GM23248 (cell line): Measurements from ENCODE around the gene DOK3. TPM values are rescaled to one million over a fixed set of nuclear protein-coding genes. Genes with fewer than 3 reads are reported as not detected.

Experiments
- DNase-seq: peaks from one replicate; pipeline ENCODE4 v3.0.0-alpha.2; 2015
- H2AFZ ChIP-seq: fragments of 200-600 bp; sonication (generic); 2 replicates; pipeline ENCODE4 v1.6.1; 2016; ENCODE audit warnings: antibody characterized with exemption
- H3F3A ChIP-seq: fragments of 200-600 bp; sonication (generic); 2 replicates; pipeline ENCODE4 v1.6.1; 2016; ENCODE audit warnings: mild to moderate bottlenecking, antibody characterized with exemption, mixed run types; ENCODE audit not compliant: insufficient read depth
- H3K27ac ChIP-seq: fragments of 200-600 bp; sonication (generic); 2 replicates; pipeline ENCODE4 v1.5.1; 2016; ENCODE audit warnings: mild to moderate bottlenecking
- H3K27me3 ChIP-seq: fragments of 200-600 bp; sonication (generic); replicated peaks from 2 replicates; pipeline ENCODE4 v1.6.1; 2016; ENCODE audit warnings: mild to moderate bottlenecking; ENCODE audit not compliant: insufficient read depth
- H3K36me3 ChIP-seq: fragments of 200-600 bp; sonication (generic); 2 replicates; pipeline ENCODE4 v1.6.1; 2016; ENCODE audit warnings: low read depth, mild to moderate bottlenecking
- H3K4me1 ChIP-seq: fragments of 200-600 bp; sonication (generic); 2 replicates; pipeline ENCODE4 v1.6.1; 2016; ENCODE audit warnings: mild to moderate bottlenecking; ENCODE audit not compliant: insufficient read depth
- H3K4me2 ChIP-seq: fragments of 200-600 bp; sonication (generic); one replicate; pipeline ENCODE4 v1.6.1; 2016; ENCODE audit warnings: mild to moderate bottlenecking; ENCODE audit not compliant: unreplicated experiment
- H3K4me3 ChIP-seq: fragments of 200-600 bp; sonication (generic); 2 replicates; pipeline ENCODE4 v1.5.1; 2016; ENCODE audit warnings: mild to moderate bottlenecking
- H3K79me2 ChIP-seq: fragments of 200-600 bp; sonication (generic); 2 replicates; pipeline ENCODE4 v1.6.1; 2016; ENCODE audit warnings: mild to moderate bottlenecking; ENCODE audit not compliant: insufficient read depth
- H3K9ac ChIP-seq: fragments of 200-600 bp; sonication (generic); 2 replicates; pipeline ENCODE4 v1.6.1; 2016; ENCODE audit warnings: mild to moderate bottlenecking
- H3K9me2 ChIP-seq: fragments of 200-600 bp; sonication (generic); 2 replicates; pipeline ENCODE4 v1.6.1; 2016; ENCODE audit warnings: mixed run types, mild to moderate bottlenecking, moderate library complexity; ENCODE audit not compliant: insufficient read depth
- H3K9me3 ChIP-seq: fragments of 200-600 bp; sonication (generic); one replicate; pipeline ENCODE4 v1.6.1; 2017; ENCODE audit warnings: low read depth
- H4K20me1 ChIP-seq: fragments of 200-600 bp; sonication (generic); 2 replicates; pipeline ENCODE4 v1.6.0; 2016; ENCODE audit not compliant: insufficient read depth
- EZH2 ChIP-seq: fragments of 200-600 bp; sonication (generic); IDR thresholded peaks from 2 replicates; pipeline ENCODE4 v1.6.1; 2018; ENCODE audit warnings: antibody characterized with exemption, mild to moderate bottlenecking; ENCODE audit not compliant: insufficient read depth, poor library complexity, severe bottlenecking
- EZH2phosphoT487 ChIP-seq: fragments of 200-600 bp; sonication (generic); IDR thresholded peaks from 2 replicates; pipeline ENCODE4 v1.6.1; 2018; ENCODE audit warnings: antibody characterized with exemption, moderate library complexity, mild to moderate bottlenecking, low read depth; ENCODE audit not compliant: insufficient read depth
- WGBS, 2 experiments: methylation state at CpG; one replicate each; pipeline ENCODE4 v1.1.6; 2015 to 2017; ENCODE audit warnings: low lambda C conversion rate in 2 of 2, low coverage in 1 of 2; ENCODE audit errors: missing lambda C conversion rate in 2 of 2; 5-methylcytosine and 5-hydroxymethylcytosine counted together
- in situ Hi-C: fragments of 300-500 bp; cut with MboI; formaldehyde crosslinking; loops from 2 replicates; pipeline ENCODE4 v1.15.0; 2020
- polyA plus RNA-seq: library from polyadenylated mRNA; unstranded; fragments of >200 nt; fragmentation: Nextera tagmentation; extraction: Ambion mirVana; gene quantifications from 2 replicates; pipeline ENCODE4 v1.2.1, GENCODE V29; 2016
- total RNA-seq: library from RNA; depleted of rRNA; stranded (reverse); fragments of >200 nt; shearing (Covaris generic); gene quantifications from 2 replicates; pipeline ENCODE4 v1.2.3, GENCODE V29; 2014

Gene DOK3
- total and polyA plus RNA-seq, 2 experiments from 2014 or later, result 0.76 to 0.97 TPM

GRCh38 chr5:177458912-177459350 is 50.7 kb downstream of the DOK3 start:
- Histone ChIP-seq H3K79me2 (peaks cover 24% of the 10 kb centered on the region), H3K4me2 (no peak overlapping the region), H3K9ac (no peak overlapping the region), H2AFZ (no peak overlapping the region), H3K4me1 (0 out of 2 replicates have a peak, but pooled peaks cover 10% of the 10 kb centered on the region), H4K20me1 (0 out of 2 replicates have a peak, but pooled peaks cover 13% of the 10 kb centered on the region), H3K9me3 (no peaks in the 10 kb centered on the region), H3K36me3 (peaks cover 19% of the 10 kb centered on the region), H3F3A (peaks cover 35% of the 10 kb centered on the region), H3K9me2 (no peaks in the 10 kb centered on the region), H3K4me3 (no peak overlapping the region), H3K27ac (no peak overlapping the region), H3K27me3 (no peaks in the 10 kb centered on the region)
- TF ChIP-seq EZH2phosphoT487 (no peak), EZH2 (no peak)
- peak; percentile 70 for DNase-seq
- WGBS, 2 experiments, result 75 to 76% methylated on average over 10 to 14 of the region's 14 CpGs
- in situ Hi-C loops, result loop anchor here (10.0 kb wide), 1 partner anchor 64 kb away; no protein-coding TSS in a partner anchor

GRCh38 chr5:177457852-177458681 is 51.6 kb downstream of the DOK3 start:
- H3K36me3 ChIP-seq, result peaks cover 13% of the 10 kb centered on the region
- H3K4me1 ChIP-seq, result 0 out of 2 replicates have a peak, but pooled peaks cover 10% of the 10 kb centered on the region
- 0 out of 2 replicates have a peak, but pooled peaks cover 13% of the 10 kb centered on the region for H4K20me1 ChIP-seq

GRCh38 chr5:177456976-177457851 is 52.4 kb downstream of the DOK3 start:
- Histone ChIP-seq H3K4me3 (no peak overlapping the region), H4K20me1 (0 out of 2 replicates have a peak, but pooled peaks cover 13% of the 10 kb centered on the region), H3K9me2 (no peaks in the 10 kb centered on the region), H3K27me3 (no peaks in the 10 kb centered on the region), H3K79me2 (peaks cover 8% of the 10 kb centered on the region), H3K36me3 (peaks cover 13% of the 10 kb centered on the region), H3K4me1 (0 out of 2 replicates have a peak, but pooled peaks cover 10% of the 10 kb centered on the region), H3K9me3 (no peaks in the 10 kb centered on the region), H3K4me2 (no peak overlapping the region), H3F3A (peaks cover 19% of the 10 kb centered on the region), H3K9ac (no peak overlapping the region), H3K27ac (peak overlapping the region; percentile 27; the same call in 1 of the 2 replicates), H2AFZ (no peak overlapping the region)
- DNase-seq, result peak; percentile 99
- TF ChIP-seq EZH2, result no peak
- no peak for TF ChIP-seq EZH2phosphoT487
- in situ Hi-C loops, result loop anchor here (10.0 kb wide), 1 partner anchor 62 kb away; no protein-coding TSS in a partner anchor
- 56 to 62% methylated on average over 23 to 24 of the region's 24 CpGs for WGBS, 2 experiments

More at GRCh38 chr5:177457852-177458681, 51.6 kb downstream of the DOK3 start:
- WGBS, 2 experiments, result 81 to 85% methylated on average over 17 of the region's 20 CpGs
- H3K4me2 ChIP-seq, result no peak overlapping the region
- H3K27me3 ChIP-seq, result no peaks in the 10 kb centered on the region
- H3F3A ChIP-seq, result peaks cover 27% of the 10 kb centered on the region
- TF ChIP-seq EZH2, result no peak
- no peak for TF ChIP-seq EZH2phosphoT487
- no peak for DNase-seq
- peak overlapping the region; percentile 72 for H3K27ac ChIP-seq
- H3K79me2 ChIP-seq, result peaks cover 16% of the 10 kb centered on the region
- no peak overlapping the region for H2AFZ ChIP-seq
- H3K4me3 ChIP-seq, result no peak overlapping the region
- in situ Hi-C loops, result loop anchor here (10.0 kb wide), 1 partner anchor 63 kb away; no protein-coding TSS in a partner anchor
- H3K9me3 ChIP-seq, result no peaks in the 10 kb centered on the region
- H3K9ac ChIP-seq, result peak overlapping the region; percentile 51; the same call in 1 of the 2 replicates
- H3K9me2 ChIP-seq, result no peaks in the 10 kb centered on the region

GRCh38 chr5:177456591-177456964 is 53.0 kb downstream of the DOK3 start:
- Histone ChIP-seq H3K27ac (peak overlapping the region; percentile 27; the same call in 1 of the 2 replicates), H3K9me2 (no peaks in the 10 kb centered on the region), H3F3A (peaks cover 16% of the 10 kb centered on the region), H2AFZ (no peak overlapping the region), H3K9ac (no peak overlapping the region), H3K9me3 (no peaks in the 10 kb centered on the region), H3K4me2 (no peak overlapping the region), H4K20me1 (0 out of 2 replicates have a peak, but pooled peaks cover 13% of the 10 kb centered on the region), H3K4me3 (no peak overlapping the region), H3K27me3 (no peaks in the 10 kb centered on the region), H3K4me1 (0 out of 2 replicates have a peak, but pooled peaks cover 10% of the 10 kb centered on the region), H3K79me2 (peaks cover 3% of the 10 kb centered on the region; the same call in 1 of the 2 replicates), H3K36me3 (peaks cover 11% of the 10 kb centered on the region)
- DNase-seq, result no peak
- WGBS, 2 experiments, result 42 to 49% methylated on average over 10 to 12 of the region's 12 CpGs
- no peak for TF ChIP-seq EZH2
- no peak for TF ChIP-seq EZH2phosphoT487
- in situ Hi-C loops, result loop anchor here (10.0 kb wide), 1 partner anchor 62 kb away; no protein-coding TSS in a partner anchor
